GM19468 (cell line): Measurements from ENCODE around the gene CILP2.

ENCODE experiments used
- ATAC-seq: cut with Tn5 transposase; IDR thresholded peaks from one replicate; pipeline ENCODE4 v1.9.1; 2021; ENCODE audit warnings: mild to moderate bottlenecking, moderate library complexity, moderate number of reproducible peaks; ENCODE audit not compliant: unreplicated experiment; ENCODE audit errors: extremely low read depth

The CILP2 gene

DNA sequence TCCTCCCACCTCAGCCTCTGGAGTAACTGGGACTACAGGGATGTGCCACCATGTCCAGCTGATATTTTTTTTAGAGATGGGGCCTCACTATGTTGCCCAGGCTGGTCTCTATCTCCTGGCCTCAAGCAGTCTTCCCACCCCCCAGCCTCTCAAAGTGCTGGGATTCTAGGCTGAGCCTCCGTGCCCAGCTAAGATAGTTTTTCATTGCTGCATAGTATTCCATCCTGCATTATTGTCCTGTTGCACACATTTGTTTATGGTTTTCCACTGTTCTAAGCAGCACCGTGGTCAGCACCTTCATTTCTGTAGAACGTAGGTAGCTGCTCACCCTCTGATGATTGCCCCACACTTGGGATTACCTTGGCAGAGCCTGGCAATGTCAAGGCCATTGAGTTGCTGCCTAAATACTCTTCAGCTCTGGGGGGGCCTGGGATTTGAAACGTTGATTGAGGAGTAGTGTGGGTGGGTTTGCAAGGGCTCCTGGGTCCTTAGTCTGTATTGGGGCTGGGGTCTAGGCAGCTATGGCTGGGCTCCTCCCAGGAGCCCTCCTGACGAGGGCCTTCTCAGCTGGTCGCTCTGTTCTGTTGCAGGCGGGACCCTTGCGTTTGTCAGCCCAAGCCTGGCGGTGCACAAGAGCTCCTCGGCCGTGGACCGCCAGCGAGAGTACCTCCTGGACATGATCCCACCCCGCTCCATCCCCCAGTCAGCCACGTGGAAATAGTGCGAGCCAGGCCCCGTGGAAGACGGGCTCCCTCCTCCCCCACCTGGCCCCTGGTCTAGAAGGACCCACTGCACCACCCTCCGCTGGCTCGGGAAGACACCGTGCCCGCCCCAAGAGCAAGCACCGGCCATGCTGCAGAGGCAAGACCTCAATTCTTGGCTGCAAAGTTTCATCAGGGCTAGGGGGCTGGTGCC, 33.1 kb upstream of the CILP2 start:
- no peak for ATAC-seq

- ATAC-seq = no peak
Measured at GRCh38 chr19:19505669-19506326, 32.3 kb upstream of the CILP2 start.

- no peak for ATAC-seq
Measured at GRCh38 chr19:19506592-19506991, 31.5 kb upstream of the CILP2 start.

- ATAC-seq = no peak
Measured at GRCh38 chr19:19507354-19507753, 30.7 kb upstream of the CILP2 start.

DNA sequence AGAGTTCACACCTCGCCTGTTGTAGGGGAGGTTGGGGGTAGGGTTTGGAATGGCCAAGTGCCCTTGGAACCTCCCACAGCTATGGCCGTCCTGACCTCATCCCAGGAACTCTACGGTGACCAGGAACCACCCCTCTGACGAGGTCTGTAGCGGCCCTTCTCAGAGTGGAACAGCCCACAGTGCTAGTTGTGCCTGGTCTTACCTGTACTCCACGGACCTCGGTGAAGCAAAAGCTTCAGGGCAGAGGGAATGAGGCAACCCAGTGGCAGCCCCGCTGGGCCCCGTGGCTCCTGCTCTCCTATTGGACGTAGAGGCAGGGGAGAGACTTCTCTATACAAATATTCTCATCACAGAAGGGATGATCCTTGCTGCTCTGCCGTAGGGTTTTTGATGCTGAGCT, 29.8 kb upstream of the CILP2 start:
- ATAC-seq = no peak

- ATAC-seq = no peak
Measured at GRCh38 chr19:19510432-19510831, 27.6 kb upstream of the CILP2 start.

- ATAC-seq = no peak
Measured at GRCh38 chr19:19513682-19514081, 24.4 kb upstream of the CILP2 start.

- no peak for ATAC-seq
Measured at GRCh38 chr19:19514215-19514657, 23.8 kb upstream of the CILP2 start.

DNA sequence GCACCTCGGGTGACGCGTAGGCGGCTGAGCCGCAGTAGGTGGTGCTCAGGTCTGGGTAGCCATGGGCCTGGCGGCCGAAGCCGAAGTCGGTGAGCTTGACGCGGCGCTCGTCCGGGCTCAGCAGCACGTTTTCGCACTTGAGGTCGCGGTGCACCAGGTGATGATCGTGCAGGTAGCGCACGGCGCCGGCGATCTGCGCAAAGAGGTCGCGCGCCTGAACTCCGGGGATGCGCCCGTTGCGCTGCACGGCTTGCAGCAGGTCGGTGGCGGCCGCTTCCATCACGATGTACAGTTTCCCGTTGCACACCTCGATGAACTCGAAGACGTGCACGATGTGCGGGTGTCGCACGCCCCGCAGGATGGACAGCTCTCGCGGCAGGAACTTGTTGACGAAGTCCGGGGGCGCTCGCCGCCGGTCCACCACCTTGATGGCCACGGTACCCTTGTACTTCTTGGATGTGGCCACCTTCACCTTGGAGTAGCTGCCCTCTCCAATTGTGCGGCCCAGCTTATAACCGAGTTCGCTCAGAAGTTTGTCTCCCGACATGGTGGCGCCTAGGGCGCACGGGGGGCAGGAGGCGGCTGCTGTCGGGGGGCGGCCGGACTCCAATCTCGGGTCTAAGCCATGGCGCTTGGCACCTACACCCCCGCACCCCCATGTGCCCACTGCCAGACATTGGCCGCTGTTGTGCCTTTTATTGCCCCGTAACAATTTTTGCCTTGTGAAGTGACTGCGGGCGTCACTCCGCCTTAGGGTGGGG, 23.0 kb upstream of the CILP2 start, which contains the start of gene TSSK6:
TSSK6 (minus strand) TSS at position 668 of the 761 bp plus-strand sequence; CDS start at position 547, 121 bp downstream.
- no peak for ATAC-seq

DNA sequence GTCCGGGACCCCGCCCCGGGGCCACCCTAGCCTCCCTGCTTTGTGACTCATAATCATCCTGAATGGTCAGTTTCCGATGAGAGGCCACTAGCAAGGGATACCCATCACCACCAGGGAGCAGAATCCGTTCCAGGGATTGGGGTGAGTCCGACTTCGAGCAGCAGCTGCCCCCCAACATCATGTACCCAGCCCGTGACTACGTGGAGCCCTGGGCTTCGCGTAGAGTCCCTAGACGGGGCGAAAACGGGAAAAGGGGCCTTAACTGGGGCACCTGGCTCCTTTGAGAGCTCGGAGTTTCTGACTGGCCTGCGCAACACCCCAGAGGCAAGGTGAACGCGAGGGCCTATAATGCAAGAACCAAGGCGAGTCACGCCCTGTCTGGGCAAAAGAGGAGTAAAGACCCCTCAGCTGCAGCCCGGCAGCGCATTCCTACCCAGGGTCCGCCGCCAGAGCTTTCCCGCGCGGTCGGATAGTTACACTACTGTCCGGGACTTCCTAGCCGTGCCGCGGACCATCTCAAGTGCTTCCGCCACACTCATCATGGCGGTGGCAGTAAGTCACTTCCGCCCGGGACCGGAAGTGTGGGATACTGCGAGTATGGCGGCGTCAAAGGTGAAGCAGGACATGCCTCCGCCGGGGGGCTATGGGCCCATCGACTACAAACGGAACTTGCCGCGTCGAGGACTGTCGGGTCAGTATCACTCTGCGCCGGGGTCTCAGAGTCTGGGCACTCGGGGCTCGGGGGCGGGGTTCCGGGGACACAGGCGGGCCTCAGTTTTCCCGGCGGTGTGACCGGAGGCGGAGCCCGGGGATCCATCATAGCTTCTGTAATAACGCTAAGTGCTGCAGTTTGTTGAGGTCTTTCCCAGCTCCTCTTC, 22.2 kb upstream of the CILP2 start, which contains the start of gene NDUFA13:
NDUFA13 (plus strand) TSS at position 584 of the 878 bp plus-strand sequence; CDS start at position 598, 14 bp downstream.
- peak; percentile 88 for ATAC-seq

- ATAC-seq = no peak
Measured at GRCh38 chr19:19517235-19517619, 20.8 kb upstream of the CILP2 start.

DNA sequence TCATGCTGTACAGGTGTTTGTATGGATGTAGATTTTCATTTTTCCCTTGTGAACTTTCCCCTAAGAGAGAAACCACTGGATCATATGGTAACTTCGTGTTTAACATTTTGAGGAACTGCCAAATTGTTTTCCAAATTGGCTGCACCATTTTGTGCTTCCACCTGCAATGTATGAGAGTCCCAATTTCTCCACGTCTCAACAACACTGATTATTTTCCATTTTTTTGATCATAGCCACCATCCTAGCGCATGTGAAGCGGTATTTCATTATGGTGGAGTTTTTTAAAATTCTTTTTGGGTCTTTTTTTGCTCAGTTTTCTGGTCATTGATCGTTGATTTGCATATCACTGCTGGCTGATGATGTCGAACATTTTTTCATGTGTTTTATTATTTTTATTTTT, 17.1 kb upstream of the CILP2 start:
- ATAC-seq = no peak

GRCh38 chr19:19523177-19523576, 14.9 kb upstream of the CILP2 start:
- no peak for ATAC-seq

GRCh38 chr19:19524053-19524452, 14.0 kb upstream of the CILP2 start:
- ATAC-seq = no peak

DNA sequence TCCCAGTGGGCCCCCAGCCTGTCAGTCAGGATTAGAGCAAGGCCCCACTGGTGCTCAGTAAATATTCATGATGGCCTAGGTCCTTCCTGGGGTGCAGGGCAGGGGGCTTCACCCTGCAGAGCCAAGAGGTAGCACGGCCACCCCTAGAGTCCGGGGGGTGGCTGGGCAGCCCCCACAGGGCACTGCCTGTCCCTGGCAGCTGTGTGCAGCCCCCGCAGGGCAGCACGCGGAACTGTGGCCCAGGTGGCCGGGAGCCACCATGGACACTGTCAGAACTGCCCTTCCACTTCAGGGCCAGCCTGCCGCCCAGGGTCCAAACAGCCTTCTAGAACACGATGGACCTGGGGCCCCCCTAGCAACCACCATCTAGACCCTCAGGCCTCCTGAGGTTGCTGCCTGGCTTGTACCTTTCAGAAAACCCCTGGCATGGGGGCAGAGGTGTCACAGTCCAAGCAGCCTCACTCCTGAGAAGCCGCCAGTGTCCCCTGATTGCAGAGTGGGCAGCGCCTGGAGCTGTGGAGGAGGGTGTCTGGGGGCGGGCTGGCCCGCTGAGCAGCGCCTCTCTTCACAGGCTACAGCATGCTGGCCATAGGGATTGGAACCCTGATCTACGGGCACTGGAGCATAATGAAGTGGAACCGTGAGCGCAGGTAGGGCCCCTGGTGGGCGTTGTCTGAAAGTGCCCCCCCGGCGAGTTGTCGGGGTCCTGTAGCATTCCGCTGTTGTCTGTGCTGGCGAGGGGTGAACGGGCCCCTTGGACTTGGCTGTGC, 12.3 kb upstream of the CILP2 start:
- no peak for ATAC-seq

DNA sequence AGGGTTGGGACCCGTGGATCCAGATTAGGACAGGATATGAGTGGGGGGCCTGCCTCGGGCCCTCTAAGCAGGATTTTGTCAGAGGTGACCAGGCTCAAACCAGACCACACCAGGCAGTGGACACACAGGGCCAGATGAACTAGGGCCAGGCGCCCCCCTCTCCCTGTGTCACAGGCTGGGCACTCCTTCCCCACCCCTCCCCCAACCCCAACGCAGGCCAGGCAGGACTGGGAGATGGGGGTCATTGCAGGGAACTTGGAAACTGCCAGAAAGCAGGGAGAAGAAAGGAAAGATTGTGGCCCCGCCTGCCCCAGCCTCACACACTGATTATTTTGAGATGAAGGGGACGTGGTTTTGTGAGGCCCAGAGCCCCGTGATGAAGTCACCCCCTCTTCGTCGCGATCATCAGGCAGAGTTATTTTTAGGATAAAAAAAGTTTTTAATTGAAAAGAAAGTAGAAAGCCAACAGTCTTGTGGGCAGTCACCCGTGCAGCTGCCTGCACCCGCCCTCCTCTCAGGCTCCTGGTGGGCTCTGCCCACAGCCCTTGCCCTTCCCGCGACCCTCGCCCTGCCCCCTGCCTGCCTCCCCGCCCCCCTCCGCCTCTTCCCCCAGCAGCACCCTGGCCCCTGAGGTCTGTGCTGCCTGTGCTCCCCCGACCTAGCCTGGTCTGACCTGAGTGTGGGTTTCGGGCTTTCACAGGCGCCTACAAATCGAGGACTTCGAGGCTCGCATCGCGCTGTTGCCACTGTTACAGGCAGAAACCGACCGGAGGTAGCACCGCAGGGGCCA, 11.3 kb upstream of the CILP2 start:
- ATAC-seq = no peak

GRCh38 chr19:19527371-19527656, 10.8 kb upstream of the CILP2 start:
- no peak for ATAC-seq
